C4-2B (cell line): Measurements from ENCODE around the gene AFAP1.

Source experiments
- CTCF ChIP-seq: fragments of 450-650 bp; conservative IDR thresholded peaks from 2 replicates; pipeline ENCODE4 v1.5.1; 2017; ENCODE audit warnings: mild to moderate bottlenecking
- ZFX ChIP-seq: fragments of 450-650 bp; IDR thresholded peaks from 2 replicates; pipeline ENCODE4 v1.6.1; 2017

GRCh38 chr4:7854216-7854615, 85.4 kb downstream of the AFAP1 start:
- TF ChIP-seq CTCF (no peak), ZFX (no peak)
